Activated T-helper 9 cell treated with anti-CD3 and anti-CD28 coated beads, Interleukin-2, amount 50 U/mL, for 16 hours (primary cell): ENCODE results near the gene CCDC85A.

Experiments
- DNase-seq: peaks from one replicate; pipeline ENCODE4 v3.0.0-alpha.2; 2020; ENCODE audit warnings: low read depth

Gene CCDC85A

GRCh38 chr2:56195563-56195962 lies 11.8 kb downstream of the CCDC85A start:
- DNase-seq, result no peak

DNA sequence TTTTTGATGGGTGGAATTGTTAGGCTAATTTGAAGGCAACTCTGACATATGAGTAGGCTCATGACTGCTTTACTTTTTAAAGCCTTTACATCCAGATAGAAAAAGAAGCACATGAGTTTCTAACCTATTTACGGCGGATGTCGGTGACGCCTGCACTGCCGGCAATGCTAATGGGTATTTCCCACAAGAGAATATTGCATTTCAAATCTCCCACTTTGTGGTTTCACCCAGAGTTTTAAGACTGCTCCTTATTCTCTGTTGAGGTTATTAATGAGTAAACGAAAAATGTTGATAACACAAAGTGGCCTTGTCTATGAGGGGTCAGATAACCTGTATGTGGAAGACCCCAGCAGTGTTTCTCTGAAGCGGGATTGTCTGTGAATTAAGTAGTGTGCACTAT lies 14.0 kb downstream of the CCDC85A start:
- no peak for DNase-seq

DNA sequence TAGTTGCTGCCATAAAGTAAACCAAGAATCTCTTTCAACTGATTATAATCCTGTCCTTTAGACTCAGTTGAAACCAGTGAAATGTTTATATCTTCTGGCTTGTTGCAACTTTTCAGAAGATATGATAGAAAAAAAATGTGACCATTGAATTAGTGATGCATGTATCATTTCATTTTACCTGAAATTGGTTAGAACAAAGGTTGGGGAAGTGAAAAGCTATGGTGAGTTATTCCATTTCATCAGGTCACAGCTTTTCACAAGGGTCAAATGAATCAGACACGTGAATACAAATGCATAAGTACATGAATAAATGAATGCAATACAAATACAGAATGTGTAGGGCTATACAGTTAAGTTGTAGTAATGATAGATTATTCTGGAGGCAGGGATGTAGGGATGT lies 15.1 kb downstream of the CCDC85A start:
- no peak for DNase-seq

GRCh38 chr2:56199492-56199891 lies 15.7 kb downstream of the CCDC85A start:
- DNase-seq, result no peak

GRCh38 chr2:56202381-56203121 lies 18.8 kb downstream of the CCDC85A start:
- no peak for DNase-seq

- no peak for DNase-seq
Observed at GRCh38 chr2:56204556-56204955, 20.8 kb downstream of the CCDC85A start.

- DNase-seq, result no peak
Observed at GRCh38 chr2:56206250-56206649, 22.5 kb downstream of the CCDC85A start.

DNA sequence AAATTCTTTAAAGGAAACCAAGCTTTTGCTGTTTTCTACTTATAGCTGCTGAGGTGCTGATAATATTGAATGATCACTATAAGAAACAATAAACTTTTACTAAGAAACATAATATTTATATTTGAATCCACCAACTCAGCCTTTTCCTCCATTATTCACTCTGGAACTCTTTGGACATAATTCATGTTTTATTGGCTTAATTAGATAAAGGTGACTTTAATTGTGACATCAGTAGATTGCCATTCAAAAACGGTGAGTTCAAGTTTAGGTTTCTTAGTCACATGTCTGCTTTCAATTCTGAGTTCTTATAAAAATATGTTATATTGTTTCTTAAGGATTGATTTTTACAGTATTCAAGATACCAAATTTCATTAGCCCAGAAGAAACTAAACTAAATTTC lies 24.0 kb downstream of the CCDC85A start:
- no peak for DNase-seq

DNA sequence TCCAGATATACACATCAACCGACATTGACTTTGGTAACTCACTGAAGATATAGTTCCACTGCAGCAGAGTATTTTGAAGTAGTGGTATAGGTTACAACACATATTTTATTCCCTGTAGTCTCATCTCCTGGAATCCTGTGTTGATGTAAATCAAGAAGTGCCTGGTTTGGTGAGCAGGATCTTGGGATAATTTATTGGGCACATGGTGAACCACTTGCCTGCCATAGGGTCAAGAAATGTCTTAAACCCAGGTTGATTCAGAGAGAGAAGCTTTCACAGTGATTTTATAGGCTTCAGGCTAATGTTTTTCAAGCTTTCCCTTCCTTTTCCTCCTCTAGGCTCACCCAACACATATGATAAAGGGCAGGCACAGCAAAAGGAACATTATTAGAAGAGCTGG lies 24.6 kb downstream of the CCDC85A start:
- DNase-seq, result no peak

DNA sequence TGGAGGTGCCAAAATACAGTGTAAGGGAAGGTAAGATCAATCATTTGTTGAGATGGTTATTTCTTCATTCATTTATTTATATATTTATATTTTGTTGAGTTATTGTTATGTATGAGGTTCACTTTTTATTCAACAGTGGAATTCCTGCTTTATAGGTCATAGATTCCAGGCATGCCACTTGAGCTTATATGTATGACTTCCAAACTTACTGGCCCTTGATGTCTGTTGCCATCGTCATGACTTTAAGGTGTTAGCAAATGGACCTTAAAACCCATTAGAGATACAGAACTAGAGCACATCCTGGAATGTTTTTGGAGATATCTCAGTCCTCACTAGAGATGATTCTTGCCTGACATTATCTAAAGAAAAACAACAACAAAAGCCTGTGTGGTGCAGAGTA lies 25.9 kb downstream of the CCDC85A start:
- no peak for DNase-seq

- DNase-seq, result no peak
Observed at GRCh38 chr2:56210291-56210690, 26.5 kb downstream of the CCDC85A start.

GRCh38 chr2:56211048-56211447 lies 27.3 kb downstream of the CCDC85A start:
- no peak for DNase-seq

- no peak for DNase-seq
Observed at GRCh38 chr2:56215911-56216310, 32.1 kb downstream of the CCDC85A start.

- DNase-seq, result no peak
Observed at GRCh38 chr2:56217106-56217505, 33.3 kb downstream of the CCDC85A start.

DNA sequence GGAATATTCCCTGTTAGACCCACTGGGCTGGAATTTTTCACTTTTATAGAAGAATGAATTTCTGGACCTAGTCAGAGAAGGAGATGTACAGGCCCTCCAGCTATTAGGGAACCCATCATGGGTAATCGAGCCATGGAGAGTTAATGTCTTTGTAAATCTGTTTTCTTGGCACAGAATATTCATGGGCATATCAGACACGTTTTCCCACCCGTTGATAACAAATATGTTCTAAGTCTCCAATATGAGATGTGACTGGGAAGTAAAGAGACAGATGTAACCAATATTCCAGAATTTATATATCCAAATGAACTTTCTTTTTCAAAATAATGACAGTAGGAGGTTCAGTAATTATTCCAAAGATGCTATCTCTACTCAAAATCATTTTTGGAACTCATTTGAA lies 38.7 kb downstream of the CCDC85A start:
- DNase-seq, result no peak

DNA sequence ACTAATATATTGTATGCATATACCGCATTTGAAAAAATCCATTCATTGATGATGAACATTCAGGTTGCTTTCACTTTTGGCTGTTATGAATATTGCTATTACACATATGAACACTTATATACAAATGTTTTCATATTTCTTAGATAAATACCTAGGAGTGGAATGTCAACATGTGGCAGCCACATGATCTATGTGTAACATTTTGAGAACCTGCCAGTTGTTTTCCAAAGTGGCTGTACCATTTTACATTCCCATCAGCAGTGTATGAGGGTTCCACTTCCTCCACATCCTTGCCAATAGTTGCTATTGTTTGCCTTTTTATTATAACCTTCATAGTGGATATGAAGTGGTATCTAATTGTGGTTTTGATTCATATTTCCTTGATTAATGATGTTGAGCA lies 40.5 kb downstream of the CCDC85A start:
- no peak for DNase-seq

- DNase-seq, result no peak
Observed at GRCh38 chr2:56227811-56228210, 44.0 kb downstream of the CCDC85A start.

DNA sequence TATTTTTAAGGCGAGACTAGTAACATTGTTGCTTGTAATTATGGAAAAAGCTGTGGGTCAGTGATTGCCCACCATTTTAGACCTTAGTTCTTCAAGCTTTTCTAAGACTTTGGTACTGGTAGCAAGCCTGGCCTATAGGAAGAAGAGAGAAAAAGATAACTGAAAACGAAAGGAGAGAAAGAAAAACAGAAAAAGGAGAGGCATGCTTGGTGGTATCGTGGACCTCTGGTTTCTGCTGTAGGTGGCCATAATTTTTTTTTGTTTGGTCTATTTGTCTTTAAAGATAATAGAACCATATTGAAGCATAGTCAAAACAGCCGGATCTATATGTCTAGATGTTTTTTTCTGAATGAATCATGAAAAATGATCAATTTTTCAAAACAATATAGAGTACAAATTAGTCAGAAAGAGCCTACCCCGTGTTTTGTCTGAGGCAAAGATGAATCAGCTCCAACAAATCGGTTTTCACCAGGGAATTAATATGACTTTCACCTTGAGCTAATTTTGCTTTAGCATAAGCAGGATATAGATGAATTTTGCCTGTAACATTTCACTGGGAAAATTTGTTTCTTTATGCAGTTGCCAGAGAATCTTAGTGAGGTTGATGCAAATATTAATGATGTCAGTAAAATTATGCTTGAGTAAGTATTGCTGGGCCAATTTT lies 45.7 kb downstream of the CCDC85A start:
- DNase-seq, result no peak

DNA sequence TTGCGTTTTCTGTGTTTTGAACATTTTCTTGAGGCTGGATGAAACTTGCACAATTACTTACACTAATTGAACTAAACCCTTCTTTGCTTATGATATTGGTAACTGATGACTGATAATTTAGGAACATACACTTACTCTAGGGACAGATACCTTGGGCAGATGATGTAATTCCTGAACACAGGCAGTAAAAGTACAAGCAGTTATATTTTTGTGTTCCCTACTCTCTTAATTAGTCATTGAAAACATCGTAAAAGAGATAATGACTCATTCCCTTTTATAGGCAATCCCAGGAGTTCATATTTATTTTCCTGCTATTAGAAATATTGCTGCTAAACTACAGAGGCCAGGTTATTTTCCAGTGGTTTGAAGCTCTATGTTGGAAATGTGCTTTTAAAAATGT lies 46.4 kb downstream of the CCDC85A start:
- no peak for DNase-seq

- no peak for DNase-seq
Observed at GRCh38 chr2:56231361-56231760, 47.6 kb downstream of the CCDC85A start.

DNA sequence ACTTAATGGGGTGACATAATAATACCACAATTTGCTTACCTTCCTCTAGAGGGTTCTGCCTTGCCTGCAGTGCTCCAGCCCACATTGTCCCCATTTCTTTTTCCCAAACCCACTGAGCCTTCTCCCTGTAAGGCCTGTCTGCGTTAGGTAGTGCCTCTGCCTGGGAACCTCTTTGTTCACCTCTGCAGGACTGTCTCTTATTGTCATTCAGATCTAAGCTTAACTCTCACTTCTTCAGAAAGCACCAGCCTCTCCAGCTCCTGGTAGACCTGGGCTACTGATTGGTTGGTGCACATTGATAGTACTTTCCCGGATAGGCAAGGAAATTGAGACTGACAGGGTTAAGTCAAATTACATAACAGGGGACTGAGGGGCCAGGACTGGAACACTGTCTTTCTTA lies 49.1 kb downstream of the CCDC85A start:
- DNase-seq, result no peak

DNA sequence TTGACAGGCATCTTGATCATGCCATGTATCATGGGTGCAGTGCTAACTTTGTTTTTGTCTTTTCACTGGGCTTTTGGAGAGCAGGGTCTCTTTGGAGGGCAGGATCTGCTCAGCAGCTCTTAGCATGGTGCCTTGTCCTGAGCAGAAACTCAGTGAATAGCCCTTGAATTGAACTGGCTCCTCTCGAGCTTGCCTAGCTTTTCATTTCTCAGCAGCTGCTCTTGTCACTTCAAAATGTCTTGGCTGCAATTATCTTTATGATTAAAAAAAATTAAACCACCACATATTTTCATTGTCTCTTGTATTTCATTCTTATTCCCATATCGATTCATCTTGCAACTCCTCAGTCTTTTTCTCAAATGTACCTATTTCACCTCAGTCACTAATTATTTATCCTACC lies 50.5 kb downstream of the CCDC85A start:
- no peak for DNase-seq

GRCh38 chr2:56239030-56239429 lies 55.2 kb downstream of the CCDC85A start:
- no peak for DNase-seq

- no peak for DNase-seq
Observed at GRCh38 chr2:56239437-56239836, 55.6 kb downstream of the CCDC85A start.
